ENCODE data around the gene INSR. TPM values are rescaled to one million over a fixed set of nuclear protein-coding genes. Genes with fewer than 3 reads are reported as not detected.

The INSR gene
- total RNA-seq, 2 donors from 2014 or later, result 58.7 to 62.2 TPM

GRCh38 chr19:7122701-7123100 lies 171.5 kb downstream of the INSR start:
- no peak overlapping the region for H3K4me3 ChIP-seq
- H3K9me3 ChIP-seq, result no peaks in the 10 kb centered on the region
- no peak overlapping the region for H3K9ac ChIP-seq (ENCODE audit: low read depth in 2 of 2, low read length in 2 of 2)
- intact Hi-C loops (cut with DNase I), result no loop called here
- no peak overlapping the region for H3K27ac ChIP-seq
- H3K27me3 ChIP-seq, result no peaks in the 10 kb centered on the region
- H3K4me1 ChIP-seq, result no peaks in the 10 kb centered on the region
- H3K36me3 ChIP-seq, result peaks cover 15% of the 10 kb centered on the region
- TF ChIP-seq, protein P1, sequence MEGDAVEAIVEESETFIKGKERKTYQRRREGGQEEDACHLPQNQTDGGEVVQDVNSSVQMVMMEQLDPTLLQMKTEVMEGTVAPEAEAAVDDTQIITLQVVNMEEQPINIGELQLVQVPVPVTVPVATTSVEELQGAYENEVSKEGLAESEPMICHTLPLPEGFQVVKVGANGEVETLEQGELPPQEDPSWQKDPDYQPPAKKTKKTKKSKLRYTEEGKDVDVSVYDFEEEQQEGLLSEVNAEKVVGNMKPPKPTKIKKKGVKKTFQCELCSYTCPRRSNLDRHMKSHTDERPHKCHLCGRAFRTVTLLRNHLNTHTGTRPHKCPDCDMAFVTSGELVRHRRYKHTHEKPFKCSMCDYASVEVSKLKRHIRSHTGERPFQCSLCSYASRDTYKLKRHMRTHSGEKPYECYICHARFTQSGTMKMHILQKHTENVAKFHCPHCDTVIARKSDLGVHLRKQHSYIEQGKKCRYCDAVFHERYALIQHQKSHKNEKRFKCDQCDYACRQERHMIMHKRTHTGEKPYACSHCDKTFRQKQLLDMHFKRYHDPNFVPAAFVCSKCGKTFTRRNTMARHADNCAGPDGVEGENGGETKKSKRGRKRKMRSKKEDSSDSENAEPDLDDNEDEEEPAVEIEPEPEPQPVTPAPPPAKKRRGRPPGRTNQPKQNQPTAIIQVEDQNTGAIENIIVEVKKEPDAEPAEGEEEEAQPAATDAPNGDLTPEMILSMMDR (IDR thresholded peaks at IDR 0.05), result no peak
- DNase-seq, result no peak

- Histone ChIP-seq H3K36me3 (peaks cover 9% of the 10 kb centered on the region), H3K4me1 (no peaks in the 10 kb centered on the region), H3K9me3 (no peaks in the 10 kb centered on the region), H3K4me3 (no peak overlapping the region), H3K27ac (no peak overlapping the region), H3K9ac (ENCODE audit: low read depth in 2 of 2, low read length in 2 of 2) (no peak overlapping the region), H3K27me3 (no peaks in the 10 kb centered on the region)
- intact Hi-C loops (cut with DNase I), result no loop called here
- TF ChIP-seq, protein P1 (IDR thresholded peaks at IDR 0.05), result no peak
- DNase-seq, result no peak
Observed at GRCh38 chr19:7120499-7120898, 173.7 kb downstream of the INSR start.

DNA sequence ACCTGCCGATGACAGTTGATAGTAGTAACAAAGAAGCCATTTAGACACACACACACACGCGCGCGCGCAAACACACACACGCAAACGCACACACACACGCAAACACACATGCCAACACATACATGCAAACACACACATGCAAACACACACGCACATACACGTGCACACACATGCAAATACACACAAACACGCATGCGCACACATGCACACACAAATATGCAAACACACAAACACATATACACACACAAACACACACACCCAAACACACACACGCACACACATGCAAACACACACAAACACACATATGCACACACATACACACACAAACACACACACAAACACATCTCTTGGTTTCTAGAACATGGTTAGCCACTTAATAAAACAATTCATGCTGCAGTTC lies 174.6 kb downstream of the INSR start:
- Histone ChIP-seq H3K27me3 (no peaks in the 10 kb centered on the region), H3K4me3 (no peak overlapping the region), H3K4me1 (no peaks in the 10 kb centered on the region), H3K9ac (ENCODE audit: low read depth in 2 of 2, low read length in 2 of 2) (no peak overlapping the region), H3K9me3 (no peaks in the 10 kb centered on the region), H3K27ac (no peak overlapping the region), H3K36me3 (peaks cover 9% of the 10 kb centered on the region)
- intact Hi-C loops (cut with DNase I), result no loop called here
- DNase-seq, result no peak
- TF ChIP-seq, protein P1 (IDR thresholded peaks at IDR 0.05), result no peak

GRCh38 chr19:7117248-7117647 lies 177.0 kb downstream of the INSR start:
- H3K27me3 ChIP-seq, result no peaks in the 10 kb centered on the region
- peaks cover 9% of the 10 kb centered on the region for H3K36me3 ChIP-seq
- H3K4me1 ChIP-seq, result no peaks in the 10 kb centered on the region
- H3K9ac ChIP-seq (ENCODE audit: low read depth in 2 of 2, low read length in 2 of 2), result no peak overlapping the region
- no peaks in the 10 kb centered on the region for H3K9me3 ChIP-seq
- DNase-seq, result no peak
- intact Hi-C loops (cut with DNase I), result no loop called here
- no peak overlapping the region for H3K4me3 ChIP-seq
- TF ChIP-seq, protein P1 (IDR thresholded peaks at IDR 0.05), result no peak
- no peak overlapping the region for H3K27ac ChIP-seq

DNA sequence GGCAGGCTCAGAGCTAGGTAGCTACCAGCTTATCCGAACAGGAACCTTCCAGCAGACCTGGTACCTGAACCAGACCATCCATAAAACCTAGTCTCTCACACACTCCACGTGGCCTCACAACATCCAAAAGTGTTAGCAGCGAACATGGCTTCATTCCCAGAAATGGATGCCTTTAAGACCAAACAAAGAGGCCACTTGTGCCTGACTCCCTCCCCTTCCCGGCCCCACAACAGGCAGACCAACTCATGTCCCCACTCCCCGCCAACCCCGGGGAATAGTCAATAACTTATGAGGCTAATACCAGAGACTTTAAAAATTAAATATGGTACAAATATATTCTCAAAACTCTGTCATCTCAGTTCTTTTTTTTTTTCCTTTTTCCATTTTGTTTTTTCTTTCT lies 178.5 kb downstream of the INSR start:
- DNase-seq, result no peak
- Histone ChIP-seq H3K9me3 (no peaks in the 10 kb centered on the region), H3K4me3 (no peak overlapping the region), H3K4me1 (no peaks in the 10 kb centered on the region), H3K36me3 (no peaks in the 10 kb centered on the region), H3K27ac (no peak overlapping the region), H3K9ac (ENCODE audit: low read depth in 2 of 2, low read length in 2 of 2) (no peak overlapping the region), H3K27me3 (no peaks in the 10 kb centered on the region)
- TF ChIP-seq, protein P1 (IDR thresholded peaks at IDR 0.05), result no peak
- intact Hi-C loops (cut with DNase I), result no loop called here

DNA sequence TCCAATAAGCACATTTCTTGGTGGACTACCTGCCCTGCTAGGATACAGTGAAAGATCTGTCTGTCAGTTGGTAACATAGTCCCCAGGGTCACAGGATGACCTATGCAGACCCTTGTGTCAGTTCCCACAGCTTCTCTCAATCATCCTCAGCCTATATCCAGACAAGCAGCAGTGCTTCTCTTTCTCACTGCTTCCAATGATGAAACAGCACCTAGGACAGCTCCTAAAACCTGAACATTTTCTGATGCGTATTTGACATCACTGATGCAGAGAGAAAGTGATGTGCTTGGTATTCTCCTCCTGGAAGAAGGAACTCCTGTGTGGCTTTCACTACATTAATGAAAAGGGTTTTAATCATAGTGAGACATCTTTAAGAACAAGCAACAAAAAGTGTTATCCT lies 181.0 kb downstream of the INSR start:
- H3K27me3 ChIP-seq, result no peaks in the 10 kb centered on the region
- TF ChIP-seq, protein P1 (IDR thresholded peaks at IDR 0.05), result no peak

More for the DNA sequence above, 181.0 kb downstream of the INSR start:
- intact Hi-C loops (cut with DNase I), result no loop called here
- Histone ChIP-seq H3K36me3 (no peaks in the 10 kb centered on the region), H3K9me3 (no peaks in the 10 kb centered on the region), H3K9ac (ENCODE audit: low read depth in 2 of 2, low read length in 2 of 2) (no peak overlapping the region), H3K4me1 (no peaks in the 10 kb centered on the region), H3K4me3 (no peak overlapping the region), H3K27ac (no peak overlapping the region)
- DNase-seq, result no peak

All from colonic mucosa (tissue), 4 donors.